Endometrial microvascular endothelial cells (primary cell): Measurements from ENCODE around the gene CPSF4L. TPM values are rescaled to one million over a fixed set of nuclear protein-coding genes. Genes with fewer than 3 reads are reported as not detected.
"Not testable (repeated sequence)": the region's sequence is repeated elsewhere in the genome, so short reads cannot be mapped to it uniquely, and the experiment has no call there.

Source experiments
- in situ Hi-C: cut with HindIII; loops from 2 replicates; pipeline ENCODE4 v1.10.0; 2017; ENCODE audit warnings: low sequenced_read_pairs, low pct_unique_long_range_greater_than_20kb; ENCODE audit errors: inconsistent ontology term
- total RNA-seq: library from RNA; depleted of rRNA; stranded (reverse); fragments of >200 nt; gene quantifications from one replicate; pipeline ENCODE4 v1.2.3, GENCODE V29; 2015; ENCODE audit errors: inconsistent ontology term

Gene CPSF4L, protein sequence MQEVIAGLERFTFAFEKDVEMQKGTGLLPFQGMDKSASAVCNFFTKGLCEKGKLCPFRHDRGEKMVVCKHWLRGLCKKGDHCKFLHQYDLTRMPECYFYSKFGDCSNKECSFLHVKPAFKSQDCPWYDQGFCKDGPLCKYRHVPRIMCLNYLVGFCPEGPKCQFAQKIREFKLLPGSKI
- not detected for total RNA-seq

DNA sequence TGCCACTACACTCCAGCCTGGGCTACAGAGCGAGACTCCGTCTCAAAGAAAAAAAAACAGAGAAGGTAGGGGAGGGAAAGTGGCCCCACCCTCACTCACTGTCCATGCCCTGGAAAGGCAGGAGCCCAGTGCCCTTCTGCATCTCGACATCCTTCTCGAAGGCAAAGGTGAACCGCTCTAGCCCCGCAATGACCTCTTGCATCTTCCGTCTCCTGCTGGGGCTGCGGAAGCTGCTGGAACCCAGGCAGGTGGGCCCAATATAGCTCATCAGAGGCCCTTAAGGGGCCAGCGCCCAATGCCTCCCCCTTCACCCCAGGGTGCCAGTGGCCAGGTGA is at the start of gene CPSF4L:
TSS of gene CPSF4L (minus strand) at position 264 of the 335 bp plus-strand sequence. CDS start at position 202, 62 bp downstream.
- in situ Hi-C loops, result no loop called here

DNA sequence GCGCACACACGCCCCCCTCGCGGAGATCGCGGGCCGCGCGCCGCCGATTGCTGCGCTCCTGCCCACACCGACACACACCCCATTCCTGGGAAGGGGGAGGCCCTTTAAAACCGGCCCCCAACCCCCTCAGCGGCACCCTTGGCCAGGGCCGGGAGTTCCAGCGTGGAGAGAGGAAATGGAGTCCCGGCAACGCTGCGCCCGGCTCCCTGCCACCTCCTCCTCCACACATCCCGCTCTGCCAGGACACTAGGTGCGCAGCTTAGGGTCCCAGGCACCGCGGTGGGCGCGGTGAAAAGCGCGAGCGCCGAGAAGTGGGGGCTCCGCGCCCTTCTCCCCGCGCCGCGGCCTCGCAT is 49.7 kb upstream of the CPSF4L start:
- in situ Hi-C loops, result no loop called here

DNA sequence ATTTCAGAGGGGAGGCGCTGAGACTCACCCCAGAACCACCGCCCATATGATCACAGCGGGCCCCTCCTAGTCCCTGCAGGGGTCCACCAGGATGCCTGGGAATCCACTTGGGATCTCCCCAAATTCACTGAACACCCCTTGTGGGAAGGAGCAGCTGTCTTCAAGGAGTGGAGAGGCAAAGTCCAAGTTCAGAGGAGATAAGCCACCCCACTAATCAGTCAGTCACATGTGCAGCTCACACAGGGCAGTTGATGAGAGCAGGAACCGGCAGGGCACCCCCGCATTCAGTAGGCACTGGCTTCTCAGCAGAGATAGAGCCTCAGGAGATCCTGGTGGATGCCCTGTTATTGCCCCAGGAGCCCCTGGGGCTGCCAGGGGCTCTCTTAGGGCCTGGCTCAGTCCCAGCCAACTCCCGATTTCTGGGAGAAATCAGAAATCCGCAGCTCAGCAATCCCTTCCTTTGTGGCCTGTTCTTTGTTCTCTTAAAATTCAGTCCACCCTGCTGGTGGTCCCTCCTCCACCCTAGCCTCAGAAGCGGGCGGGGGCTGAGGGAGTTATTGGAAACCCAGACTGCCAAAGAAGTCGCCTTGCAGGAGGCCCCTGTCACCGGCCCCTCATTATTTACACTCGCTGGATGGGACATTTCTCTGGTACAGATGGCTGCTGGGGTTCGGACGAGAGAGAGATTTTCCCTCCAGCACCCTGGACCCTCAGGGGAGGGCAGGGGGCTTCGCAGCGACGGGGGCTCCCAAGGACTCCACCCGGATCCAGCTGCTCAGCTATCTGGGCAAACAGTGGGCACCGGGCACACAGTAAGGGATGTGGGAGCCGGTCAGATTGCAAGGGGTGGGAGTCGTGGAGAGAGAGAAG is 48.3 kb upstream of the CPSF4L start:
- in situ Hi-C loops, result no loop called here

DNA sequence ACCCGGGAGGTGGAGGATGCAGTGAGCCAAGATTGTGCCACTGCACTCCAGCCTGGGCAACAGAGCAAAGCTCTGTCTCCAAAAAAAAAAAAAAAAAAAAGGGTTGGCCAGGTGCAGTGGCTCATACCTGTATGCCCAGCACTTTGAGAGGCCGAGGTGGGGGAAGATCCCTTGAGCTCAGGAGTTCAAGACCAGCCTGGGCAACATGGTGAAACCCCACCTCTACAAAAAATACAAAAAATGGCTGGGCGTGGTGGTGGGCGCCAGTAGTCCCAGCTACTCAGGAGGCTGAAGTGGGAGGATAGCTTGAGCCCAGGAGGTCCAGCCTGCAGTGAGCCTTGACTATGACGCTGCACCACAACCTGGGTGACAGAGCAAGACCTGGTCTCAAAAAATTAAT is 47.3 kb upstream of the CPSF4L start:
- in situ Hi-C loops, result not testable (repeated sequence)

DNA sequence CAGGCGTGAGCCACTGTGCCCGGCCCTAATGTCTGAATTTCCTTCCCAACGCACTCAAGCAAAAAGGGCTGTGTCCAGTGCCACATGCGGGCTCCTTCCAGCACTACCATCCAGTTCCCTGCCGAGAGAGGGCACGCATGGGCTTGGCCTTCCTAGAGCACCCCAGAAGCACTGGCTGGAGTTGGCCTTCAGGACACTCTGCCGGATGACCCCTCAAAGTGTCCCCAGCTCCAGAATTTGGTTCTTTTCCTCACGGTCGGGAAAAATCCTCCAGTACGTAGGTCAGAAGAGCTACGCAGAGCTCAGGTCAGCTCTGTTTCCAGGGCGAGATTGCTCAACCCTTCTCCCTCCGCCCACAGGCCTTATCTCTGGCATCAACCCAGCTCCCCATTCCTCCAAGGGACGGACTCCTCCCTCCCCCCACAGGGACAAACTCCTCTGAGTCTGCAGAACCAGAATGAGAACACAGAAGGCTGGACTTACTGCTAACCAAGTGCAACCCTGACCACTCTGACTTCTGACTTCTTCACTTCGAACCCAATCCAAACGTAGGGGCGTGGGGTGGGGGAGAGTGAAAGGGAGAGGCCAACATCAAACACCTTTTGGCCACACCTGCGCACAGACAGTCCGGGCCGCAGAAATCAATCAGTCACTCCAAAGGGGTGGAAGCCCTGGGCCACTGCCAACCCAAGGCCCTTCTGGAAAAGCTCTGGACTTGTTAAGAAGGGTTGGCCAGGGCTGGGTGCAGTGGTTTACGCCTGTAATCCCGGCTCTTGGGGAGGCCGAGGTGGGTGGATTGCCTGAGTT is 46.5 kb upstream of the CPSF4L start:
- in situ Hi-C loops, result no loop called here

DNA sequence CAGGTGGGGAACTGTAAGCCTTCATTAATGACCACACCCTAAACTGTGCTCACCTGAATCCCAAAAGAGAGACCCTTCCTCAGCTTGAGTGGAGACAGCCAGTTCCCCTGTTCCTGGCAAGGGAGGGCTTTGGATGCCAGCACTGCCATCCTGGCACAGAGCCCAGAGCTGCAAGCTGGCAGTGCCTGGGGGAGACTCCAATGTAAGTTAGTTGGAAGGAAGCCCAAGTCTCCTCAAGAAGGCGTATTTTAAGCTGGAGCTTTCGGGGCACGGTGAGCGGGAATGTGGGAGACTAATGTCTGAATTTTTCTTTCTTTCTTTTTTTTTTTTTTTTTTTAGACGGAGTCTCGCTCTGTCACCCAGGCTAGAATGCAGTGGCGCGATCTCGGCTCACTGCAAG is 45.5 kb upstream of the CPSF4L start:
- in situ Hi-C loops, result no loop called here

DNA sequence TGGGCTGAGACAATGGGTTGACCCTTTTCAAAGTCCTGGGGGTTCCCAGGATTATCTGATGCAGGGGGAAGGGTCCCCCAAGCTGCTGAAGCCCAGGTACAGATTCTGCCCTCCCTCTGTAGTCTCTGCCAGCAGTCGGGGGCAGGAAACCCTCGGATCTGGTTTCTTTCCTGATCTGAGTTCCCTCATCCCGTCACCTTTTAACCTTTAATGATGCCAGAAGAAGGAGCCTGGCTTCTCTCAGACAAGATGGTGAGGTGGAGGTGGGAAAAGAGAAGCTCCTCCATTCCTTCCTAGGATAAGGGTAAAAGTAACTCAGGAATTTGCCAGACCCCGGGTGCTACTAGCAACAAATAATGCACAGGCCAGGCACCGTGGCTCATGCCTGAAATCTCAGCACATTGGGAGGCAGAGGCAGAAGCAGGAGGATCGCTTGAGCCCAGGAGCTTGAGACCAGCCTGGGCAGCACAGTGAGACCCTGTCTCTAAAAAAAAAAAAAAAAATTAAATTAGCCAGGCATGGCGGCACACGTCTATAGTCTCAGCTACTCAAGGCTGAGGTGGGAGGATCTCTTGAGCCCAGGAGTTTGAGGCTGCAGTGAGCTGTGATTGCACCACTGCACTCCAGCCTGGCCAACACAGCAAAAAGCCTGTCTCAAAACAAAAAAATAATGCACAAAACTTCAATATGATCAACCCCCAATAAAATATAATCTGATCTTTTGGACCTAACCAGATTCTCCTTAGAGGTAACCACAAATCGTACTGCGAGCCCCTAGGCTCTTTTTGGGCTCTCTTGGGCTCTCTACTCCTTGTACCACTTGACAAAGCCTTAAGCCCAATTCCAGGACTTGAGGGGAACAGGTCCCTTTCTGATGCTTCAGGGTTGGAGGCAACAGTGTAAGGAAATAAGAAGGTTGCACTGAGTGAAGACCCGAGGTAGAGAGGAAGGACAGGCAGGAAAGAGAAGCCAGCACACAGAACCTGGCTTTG is 44.5 kb upstream of the CPSF4L start:
- in situ Hi-C loops, result no loop called here

DNA sequence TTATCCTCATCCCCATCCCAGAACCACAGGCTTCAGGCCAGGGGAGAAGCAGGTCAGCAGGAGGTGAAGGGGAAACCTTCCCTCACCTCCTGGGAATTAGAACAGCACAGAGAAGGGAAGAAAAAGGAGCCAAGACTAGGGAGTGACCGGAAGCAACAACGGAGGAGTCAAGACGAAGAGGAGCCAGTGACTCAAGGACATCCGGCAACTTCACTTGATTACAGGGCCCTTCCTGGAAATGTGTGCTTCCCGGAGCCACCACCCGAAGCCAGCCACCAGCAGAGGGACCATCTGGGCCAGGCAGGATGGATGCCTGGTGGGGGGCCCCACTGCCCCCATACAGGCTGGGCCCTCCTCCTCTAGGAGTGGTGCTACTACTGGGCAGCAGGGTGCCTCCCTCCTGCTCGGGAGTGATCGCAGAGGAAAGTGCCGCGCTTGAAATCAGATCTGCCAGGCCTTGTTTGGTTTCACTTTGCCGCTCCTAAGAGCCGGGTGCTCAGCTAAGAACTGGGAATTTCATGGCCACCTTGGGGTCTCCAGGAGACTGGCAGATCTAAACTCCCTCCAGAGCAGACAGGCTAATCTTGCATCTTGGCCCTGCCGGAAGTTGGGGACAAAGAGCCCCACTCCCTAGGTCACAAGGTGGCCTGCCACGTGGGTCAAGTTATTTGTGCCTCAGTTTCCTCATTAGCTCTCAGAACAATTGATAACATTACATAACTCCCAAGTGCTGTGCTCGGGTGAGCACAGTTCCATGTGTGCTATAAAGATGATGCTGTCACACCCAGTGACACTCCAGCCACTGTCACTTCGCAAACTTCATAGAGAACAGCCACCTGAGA is 43.5 kb upstream of the CPSF4L start:
- in situ Hi-C loops, result no loop called here

DNA sequence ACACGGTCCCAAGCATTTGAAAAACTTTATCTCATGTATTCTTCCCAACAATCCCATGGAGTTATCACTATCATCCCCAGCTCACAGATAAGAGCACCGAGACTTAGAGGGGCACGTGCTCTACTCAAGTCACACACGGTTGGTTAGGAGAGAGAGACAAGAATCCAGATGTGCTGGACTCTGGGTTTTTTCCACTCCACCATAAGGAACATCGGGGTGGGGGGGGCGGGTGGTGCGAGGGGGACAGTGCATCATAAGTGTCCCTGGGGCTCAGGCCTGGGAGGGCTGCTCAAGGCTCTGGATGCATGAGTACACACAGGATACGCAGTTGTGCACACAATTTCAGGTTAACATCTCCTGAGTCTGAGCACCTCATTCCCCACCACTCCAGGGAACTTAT is 42.8 kb upstream of the CPSF4L start:
- in situ Hi-C loops, result no loop called here

DNA sequence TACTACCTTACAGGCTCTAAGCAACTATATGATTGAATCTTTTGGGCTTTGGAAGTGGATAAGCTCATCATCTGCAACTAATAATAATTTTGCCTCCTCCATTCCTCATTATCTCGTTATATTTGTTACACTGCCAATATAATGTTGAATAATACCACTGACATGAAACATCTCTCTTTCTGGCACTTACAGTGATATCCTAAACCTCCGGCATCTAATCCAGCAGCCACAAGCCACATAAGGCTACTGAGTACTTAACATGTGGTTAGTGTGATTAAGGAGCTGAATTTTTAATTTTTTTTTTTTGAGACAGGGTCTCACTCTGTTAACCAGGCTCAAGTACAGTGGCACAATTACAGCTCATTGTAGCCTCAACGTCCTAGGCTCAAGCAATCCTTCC is 40.5 kb upstream of the CPSF4L start:
- in situ Hi-C loops, result no loop called here

DNA sequence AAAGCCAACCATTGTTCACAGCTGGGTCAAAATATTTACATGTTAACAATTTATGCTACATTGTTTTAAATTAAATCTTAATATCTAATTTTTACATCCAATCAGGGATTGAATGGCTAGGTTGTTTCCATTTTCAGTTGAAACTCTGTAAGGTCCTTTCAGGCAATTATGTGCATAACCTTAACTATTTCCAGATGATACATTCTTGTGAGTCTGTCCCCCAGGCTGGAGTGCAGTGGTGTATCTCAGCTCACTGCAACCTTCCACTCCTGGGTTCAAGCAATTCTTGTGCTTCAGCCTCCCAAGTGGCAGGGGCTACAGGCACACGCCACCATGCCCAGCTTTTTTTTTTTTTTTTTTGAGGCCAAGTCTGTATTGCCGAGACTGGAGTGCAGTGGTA is 39.7 kb upstream of the CPSF4L start:
- in situ Hi-C loops, result no loop called here

DNA sequence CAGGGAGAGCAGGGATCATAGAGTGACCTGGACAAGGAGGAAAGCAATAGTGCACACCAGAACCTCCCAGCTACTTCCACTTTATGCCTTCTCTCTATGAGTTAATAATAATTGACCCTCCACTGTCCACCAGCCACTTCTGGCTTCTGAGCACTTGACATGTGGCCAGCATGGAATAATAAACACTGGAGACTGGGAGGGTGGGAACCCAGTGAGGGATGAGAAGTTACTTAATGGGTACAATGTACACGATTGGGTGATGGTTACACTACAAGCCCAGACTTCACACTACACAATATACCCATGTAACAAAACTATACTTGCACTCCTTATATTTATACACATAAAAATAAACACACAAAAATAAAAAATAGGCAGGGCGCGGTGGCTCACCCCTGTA is 38.7 kb upstream of the CPSF4L start:
- in situ Hi-C loops, result no loop called here

DNA sequence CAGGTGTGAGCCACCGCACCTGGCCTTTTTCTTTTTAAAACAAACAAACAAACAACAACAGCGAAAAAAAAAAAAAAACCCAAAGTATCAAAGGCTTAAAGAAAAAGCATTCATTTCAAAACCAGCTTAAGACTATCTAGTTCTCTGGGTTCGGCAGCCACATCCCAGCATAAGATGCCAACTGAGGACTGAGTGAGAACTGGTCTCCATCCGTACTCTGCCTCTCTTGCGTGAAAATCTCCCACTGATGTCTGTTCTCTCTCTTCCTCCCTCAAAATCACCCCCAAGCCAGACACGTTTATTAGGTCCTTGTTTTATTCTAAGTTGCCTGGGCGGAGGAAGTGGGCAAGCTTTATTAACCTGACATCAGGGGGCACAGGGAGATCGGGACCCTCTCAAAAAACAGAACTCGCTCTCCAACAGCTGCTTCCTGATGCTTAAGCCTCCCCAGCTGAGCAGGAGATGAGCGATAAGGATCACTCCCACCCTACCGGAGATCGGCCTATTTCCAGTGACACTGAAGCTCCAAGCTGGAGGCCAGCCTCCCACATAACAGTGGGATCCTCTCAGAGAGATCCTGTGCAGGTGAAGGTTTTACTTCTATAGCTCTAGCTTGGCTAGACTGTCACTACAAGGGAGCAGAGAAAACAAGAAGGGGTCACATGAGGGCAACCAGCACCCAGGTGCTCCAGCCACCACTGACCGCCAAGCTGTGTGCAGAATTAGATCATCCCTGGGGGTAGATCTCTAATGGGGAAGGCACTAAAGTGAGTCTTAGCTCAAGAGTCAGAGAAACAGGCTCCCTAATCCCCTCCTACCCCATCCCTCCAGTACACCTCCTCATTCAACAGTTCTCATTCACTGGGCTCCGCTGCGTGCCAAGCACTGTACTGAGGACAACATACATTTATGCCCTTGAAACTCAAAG is 36.5 kb upstream of the CPSF4L start:
- in situ Hi-C loops, result no loop called here

DNA sequence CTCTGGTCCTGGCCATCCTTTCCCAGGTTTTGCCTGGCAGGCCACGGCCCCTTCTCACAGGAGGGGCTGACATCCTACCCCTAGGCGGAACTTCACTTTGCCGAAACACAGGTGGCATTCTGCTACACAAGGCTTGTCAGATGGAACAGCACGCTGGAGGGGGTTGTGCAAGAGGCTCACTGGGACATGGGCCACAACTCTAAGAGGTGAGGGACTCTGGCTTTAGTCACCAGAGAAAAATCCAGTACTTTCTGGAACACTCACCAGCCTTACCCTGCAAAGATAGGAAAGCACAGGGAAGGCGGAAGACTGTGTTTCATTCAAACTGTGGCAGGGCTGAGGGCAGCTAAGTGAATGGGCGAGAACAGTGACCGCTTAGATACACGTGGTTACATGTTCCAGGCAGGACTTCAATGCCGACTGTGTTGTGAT is 31.8 kb upstream of the CPSF4L start:
- in situ Hi-C loops, result no loop called here

DNA sequence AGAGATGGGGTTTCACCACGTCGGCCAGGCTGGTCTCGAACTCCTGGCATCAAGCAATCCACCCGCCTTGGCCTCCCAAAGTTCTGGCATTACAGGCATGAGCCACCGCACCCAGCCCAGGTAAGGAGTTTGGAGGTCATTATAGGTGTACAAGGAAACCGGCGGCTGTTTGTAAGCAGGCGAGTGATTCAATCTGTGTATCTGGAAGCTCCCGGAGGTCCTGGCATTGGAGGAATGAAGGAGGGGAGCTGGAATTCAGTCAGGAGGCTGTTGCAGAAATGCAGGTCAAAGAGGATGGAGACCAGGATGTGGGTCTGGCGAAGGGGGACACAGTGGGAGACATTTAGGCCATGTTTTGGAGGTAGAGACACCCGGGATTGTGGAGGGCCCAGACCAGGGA is 31.4 kb upstream of the CPSF4L start:
- in situ Hi-C loops, result no loop called here

DNA sequence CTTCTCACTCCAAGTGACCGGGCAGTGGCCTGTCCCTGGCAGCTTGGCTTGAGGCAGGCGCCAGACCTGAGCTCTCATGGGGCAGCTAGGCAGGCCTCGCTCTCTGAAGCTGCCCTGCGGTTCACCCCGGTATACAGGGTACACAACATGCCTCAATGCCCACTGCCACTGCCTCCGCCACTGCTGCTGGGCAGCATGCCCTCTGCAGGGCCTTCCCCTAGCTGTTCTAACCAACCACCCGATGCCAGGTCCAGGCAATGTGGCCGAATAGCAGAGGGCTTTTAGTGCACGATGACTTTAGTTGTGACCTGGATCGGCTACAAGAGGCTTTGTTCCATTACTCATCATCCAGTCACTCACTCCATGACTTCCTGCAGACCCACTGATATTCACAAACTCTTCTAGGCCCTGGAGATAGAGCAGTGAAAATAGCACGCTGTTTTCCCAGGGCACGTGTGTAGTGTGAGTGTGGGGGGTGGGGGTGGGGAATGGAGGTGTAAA is 30.4 kb upstream of the CPSF4L start:
- in situ Hi-C loops, result no loop called here
